Panc1 (cell line): Measurements from ENCODE around the gene MYH10.

Source experiments
- POLR2AphosphoS5 ChIP-seq: IDR thresholded peaks from 2 replicates; pipeline ENCODE4 v1.6.1; 2012; ENCODE audit warnings: mild to moderate bottlenecking, low read depth, low read length, moderate library complexity
- SIN3A ChIP-seq: IDR thresholded peaks from 2 replicates; pipeline ENCODE4 v1.6.1; 2012; ENCODE audit warnings: low read depth, mild to moderate bottlenecking, low read length, moderate library complexity, borderline replicate concordance; ENCODE audit not compliant: insufficient read depth
- TCF7L2 ChIP-seq: IDR thresholded peaks from 2 replicates; pipeline ENCODE4 v1.6.1; 2011; ENCODE audit warnings: mild to moderate bottlenecking, low read depth, low read length, inconsistent platforms
- TF ChIP-seq, protein P1 (sequence below), 2 experiments: IDR thresholded peaks; 2 replicates each; pipeline ENCODE4 v1.6.1; 2011 to 2012; ENCODE audit warnings: low read depth in 2 of 2, control low read depth in 1 of 2, low read length in 1 of 2, mild to moderate bottlenecking in 1 of 2, moderate library complexity in 1 of 2; ENCODE audit not compliant: insufficient read depth in 1 of 2
- TF ChIP-seq, protein P2 (sequence below): fragments of 450-650 bp; IDR thresholded peaks from 2 replicates; pipeline ENCODE4 v1.5.1; 2017; ENCODE audit warnings: mild to moderate bottlenecking

DNA sequence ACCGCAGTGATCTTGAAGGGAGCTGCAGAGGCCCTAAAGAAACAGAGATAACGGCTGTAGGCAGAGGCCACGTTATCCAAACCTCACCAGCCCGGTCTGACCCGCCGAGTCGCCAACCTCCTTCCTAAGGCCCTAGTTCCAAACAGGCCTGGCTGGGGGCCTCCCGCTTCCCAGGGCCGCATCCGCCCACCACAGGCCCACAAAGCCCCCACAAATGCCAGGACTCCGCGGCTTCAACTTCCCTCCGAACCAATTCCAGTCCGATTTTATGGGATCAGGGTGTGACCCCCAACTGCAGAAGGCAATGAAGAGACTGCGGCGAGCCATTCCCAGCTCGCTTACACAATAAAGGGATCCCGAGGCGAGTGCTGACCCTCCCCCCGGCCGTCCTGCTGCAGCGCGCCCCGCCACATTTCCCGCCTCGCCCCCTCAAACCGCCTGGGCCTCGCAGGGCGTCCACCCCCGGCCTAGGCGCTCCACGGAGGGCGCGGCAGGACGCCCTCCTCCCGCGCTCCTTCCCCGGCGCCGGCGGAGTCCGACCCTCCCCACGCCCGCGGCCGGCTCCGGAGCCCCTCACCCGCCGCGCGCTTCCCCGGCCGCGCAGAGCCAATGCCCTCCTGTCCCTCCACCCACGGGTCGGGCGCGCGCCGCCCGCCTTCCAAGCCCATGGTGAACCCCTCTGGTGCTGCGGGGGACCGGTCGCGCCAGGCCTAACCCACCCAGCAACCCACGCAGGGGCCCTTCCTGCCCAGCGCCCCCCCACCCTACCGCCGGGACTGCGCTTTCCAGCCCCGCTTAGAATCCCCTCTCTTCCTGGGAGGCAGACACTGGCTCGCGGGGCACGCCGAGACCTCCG lies 926 bp downstream of the MYH10 start:
- TF ChIP-seq, protein P1, sequence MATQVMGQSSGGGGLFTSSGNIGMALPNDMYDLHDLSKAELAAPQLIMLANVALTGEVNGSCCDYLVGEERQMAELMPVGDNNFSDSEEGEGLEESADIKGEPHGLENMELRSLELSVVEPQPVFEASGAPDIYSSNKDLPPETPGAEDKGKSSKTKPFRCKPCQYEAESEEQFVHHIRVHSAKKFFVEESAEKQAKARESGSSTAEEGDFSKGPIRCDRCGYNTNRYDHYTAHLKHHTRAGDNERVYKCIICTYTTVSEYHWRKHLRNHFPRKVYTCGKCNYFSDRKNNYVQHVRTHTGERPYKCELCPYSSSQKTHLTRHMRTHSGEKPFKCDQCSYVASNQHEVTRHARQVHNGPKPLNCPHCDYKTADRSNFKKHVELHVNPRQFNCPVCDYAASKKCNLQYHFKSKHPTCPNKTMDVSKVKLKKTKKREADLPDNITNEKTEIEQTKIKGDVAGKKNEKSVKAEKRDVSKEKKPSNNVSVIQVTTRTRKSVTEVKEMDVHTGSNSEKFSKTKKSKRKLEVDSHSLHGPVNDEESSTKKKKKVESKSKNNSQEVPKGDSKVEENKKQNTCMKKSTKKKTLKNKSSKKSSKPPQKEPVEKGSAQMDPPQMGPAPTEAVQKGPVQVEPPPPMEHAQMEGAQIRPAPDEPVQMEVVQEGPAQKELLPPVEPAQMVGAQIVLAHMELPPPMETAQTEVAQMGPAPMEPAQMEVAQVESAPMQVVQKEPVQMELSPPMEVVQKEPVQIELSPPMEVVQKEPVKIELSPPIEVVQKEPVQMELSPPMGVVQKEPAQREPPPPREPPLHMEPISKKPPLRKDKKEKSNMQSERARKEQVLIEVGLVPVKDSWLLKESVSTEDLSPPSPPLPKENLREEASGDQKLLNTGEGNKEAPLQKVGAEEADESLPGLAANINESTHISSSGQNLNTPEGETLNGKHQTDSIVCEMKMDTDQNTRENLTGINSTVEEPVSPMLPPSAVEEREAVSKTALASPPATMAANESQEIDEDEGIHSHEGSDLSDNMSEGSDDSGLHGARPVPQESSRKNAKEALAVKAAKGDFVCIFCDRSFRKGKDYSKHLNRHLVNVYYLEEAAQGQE (IDR thresholded peaks at IDR 0.05; ENCODE audit: insufficient read depth in 1 of 2, low read depth in 2 of 2, low read length in 1 of 2): no peak
- TF ChIP-seq, protein P2, sequence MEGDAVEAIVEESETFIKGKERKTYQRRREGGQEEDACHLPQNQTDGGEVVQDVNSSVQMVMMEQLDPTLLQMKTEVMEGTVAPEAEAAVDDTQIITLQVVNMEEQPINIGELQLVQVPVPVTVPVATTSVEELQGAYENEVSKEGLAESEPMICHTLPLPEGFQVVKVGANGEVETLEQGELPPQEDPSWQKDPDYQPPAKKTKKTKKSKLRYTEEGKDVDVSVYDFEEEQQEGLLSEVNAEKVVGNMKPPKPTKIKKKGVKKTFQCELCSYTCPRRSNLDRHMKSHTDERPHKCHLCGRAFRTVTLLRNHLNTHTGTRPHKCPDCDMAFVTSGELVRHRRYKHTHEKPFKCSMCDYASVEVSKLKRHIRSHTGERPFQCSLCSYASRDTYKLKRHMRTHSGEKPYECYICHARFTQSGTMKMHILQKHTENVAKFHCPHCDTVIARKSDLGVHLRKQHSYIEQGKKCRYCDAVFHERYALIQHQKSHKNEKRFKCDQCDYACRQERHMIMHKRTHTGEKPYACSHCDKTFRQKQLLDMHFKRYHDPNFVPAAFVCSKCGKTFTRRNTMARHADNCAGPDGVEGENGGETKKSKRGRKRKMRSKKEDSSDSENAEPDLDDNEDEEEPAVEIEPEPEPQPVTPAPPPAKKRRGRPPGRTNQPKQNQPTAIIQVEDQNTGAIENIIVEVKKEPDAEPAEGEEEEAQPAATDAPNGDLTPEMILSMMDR: no peak
- TF ChIP-seq POLR2AphosphoS5 (no peak), SIN3A (no peak), TCF7L2 (no peak)
